GM12872 (cell line): Measurements from ENCODE around the gene GAS2.

Source experiments
- TF ChIP-seq, protein P1 (sequence below): IDR thresholded peaks from 3 replicates; pipeline ENCODE4 v1.5.1; 2011; ENCODE audit warnings: low read depth, mild to moderate bottlenecking, low read length, moderate library complexity; ENCODE audit not compliant: insufficient read depth

The GAS2 gene

DNA sequence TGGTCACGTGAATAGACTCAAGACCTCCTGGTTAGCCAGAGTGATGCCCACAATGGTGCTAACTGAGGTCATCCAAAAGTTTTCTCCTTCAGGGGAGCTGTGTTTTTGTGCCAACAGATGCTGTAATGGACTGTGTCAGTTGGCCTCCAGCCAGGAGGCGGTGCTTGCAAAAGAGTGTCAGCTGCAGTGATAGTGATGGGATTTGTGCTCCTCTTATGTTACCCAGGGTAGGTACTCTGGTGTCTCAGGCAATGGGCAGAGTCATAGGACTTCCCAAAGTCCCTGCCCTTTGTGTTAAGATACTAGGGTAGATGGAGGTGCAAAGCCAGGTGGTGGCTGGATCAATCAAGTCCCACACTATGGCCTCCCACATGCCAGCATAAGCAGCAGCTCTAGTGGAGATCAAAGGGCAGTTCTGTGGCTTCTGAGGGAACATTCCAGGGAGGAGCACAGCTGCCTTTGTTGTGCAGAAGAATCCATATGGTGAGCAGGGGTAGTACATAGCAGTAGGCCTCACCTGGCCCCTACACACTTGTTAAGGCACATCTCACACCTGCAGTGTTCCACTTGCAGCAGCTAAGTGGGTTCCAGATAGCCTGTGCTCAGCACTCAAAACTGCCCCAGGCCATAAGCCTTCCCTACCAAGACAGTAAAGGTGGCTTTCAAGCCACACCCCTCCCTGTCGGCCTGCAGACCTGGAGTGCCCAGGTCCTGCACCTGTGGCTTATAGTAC, 31.3 kb upstream of the GAS2 start:
- TF ChIP-seq, protein P1, sequence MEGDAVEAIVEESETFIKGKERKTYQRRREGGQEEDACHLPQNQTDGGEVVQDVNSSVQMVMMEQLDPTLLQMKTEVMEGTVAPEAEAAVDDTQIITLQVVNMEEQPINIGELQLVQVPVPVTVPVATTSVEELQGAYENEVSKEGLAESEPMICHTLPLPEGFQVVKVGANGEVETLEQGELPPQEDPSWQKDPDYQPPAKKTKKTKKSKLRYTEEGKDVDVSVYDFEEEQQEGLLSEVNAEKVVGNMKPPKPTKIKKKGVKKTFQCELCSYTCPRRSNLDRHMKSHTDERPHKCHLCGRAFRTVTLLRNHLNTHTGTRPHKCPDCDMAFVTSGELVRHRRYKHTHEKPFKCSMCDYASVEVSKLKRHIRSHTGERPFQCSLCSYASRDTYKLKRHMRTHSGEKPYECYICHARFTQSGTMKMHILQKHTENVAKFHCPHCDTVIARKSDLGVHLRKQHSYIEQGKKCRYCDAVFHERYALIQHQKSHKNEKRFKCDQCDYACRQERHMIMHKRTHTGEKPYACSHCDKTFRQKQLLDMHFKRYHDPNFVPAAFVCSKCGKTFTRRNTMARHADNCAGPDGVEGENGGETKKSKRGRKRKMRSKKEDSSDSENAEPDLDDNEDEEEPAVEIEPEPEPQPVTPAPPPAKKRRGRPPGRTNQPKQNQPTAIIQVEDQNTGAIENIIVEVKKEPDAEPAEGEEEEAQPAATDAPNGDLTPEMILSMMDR = no peak

DNA sequence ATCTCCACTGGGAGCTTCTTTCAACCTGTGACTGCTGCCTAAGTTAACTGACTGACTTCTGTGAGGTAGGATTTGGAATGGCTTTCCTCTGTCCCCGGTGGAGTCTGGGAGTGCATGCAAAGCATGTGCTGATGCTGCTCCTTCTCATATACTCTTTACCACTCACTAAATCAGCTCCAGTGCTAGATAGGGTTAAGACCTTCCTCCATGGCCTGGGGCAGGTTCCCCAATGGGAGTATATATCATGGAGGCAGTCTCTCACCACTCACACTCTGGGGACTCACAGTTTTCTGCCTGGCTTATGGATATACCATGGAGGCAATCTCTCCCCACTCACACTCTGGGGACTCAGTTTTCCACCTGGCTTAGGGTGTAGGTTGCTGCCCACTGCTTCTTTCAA, 30.7 kb upstream of the GAS2 start:
- TF ChIP-seq, protein P1 = no peak

DNA sequence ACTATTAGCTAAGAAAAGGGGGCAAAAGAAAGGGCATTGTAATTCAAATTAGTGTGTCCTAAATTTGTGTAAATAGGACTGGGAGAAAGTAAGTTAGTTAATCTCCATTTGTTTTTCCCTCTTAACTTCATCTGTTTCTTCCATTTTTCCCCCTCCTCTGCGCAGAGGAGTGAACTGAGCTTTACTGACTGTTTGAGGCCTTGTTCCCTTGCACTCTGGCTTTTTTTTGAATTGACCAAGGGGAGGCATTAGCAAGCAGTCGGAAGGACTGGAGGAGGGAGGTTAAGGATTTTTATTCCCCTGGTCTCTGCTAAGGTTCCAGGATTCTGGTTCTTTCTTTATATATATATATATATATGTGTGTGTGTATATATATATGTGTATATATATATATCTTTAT, 25.5 kb upstream of the GAS2 start:
- TF ChIP-seq, protein P1 = no peak

DNA sequence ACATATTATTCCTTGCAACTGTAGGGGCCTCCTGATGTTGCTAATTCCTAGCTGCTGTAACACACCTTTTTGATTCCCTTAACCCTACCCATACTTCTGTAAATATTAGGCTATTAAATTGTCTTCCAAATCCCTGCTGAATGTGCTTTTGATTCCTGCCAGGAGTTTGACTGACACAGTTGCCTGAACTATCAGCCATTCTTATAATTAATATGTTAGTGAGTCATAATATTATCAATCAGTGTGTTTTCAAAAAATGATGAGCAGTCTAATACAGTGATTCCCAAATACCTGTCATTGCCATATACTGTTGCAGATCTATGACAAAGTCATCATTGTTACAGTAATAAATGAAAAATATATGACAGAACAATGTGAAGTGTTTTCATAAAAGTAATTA, 24.9 kb upstream of the GAS2 start:
- TF ChIP-seq, protein P1 = no peak

DNA sequence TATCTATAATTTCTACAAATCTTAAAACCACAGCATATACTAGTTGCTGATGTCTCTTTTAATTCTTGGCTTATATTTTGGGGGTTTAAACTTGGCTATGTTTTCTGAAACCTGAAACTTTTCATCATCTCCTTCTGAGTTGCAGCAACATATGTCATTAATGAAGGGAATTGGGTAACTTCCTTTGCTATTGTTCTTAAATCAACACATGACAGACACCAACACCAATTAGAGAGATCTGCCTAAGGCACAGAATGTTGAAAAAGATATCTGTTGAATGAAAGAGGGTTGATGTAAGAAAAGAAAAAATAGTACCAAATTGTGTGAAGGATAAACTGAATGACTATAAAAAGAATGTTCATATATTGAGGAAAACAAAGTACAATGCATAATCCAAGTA, 10.3 kb upstream of the GAS2 start:
- TF ChIP-seq, protein P1 = no peak

DNA sequence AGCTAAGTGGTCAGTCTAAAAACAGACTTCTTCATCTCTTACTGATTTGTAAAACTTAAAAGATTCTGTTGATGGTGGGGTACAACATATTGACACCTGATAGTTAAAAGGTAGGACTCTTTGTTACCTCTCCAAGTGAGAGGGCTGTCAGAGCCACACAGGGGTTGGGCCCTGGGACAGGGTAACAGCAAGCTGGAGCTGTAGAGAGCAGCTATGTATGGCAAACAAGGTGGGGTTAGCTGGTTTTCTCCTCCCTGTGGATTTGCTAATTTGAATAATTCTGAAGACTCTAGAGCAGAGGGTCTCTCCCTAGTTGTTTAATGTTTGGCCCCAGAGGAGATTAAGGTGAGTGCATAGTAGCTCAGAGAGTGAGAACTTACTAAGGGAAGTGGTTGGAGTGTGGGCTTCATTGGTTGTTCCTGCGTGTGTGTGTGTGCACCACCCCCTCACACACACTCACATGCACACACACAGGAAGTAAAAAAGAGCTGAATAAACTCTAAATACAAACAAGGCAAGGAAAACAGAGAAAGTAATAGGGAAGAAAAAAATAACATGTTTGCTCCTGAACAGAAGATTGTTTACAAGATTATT, 9.2 kb upstream of the GAS2 start:
- TF ChIP-seq, protein P1 = no peak

DNA sequence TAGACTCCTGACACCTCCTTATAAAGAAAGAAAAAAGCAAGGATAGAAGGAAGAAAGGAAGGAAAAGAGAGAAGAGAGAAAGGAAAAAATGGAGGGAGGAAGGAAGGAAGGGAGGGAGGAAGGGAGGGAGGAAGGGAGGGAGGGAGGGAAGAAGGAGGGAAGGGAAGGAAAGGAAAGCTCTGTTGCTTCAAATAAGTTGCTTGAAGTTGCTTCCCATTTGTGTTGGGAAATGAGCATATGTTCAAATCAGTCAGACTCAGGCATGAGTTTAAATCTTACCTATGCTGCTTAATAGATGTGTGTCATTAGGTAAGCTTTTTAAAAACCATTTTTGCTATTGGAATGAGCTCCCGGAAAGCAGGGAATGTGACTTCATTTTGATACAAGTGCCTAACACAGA, 6.6 kb upstream of the GAS2 start:
- TF ChIP-seq, protein P1 = no peak
